H1 (cell line): ENCODE measurements around the gene OLFML2B. TPM values are rescaled to one million over a fixed set of nuclear protein-coding genes. Genes with fewer than 3 reads are reported as not detected.

Experiments
- CTCF ChIA-PET: fragments of 300-600 bp; sonication (Branson Sonifier 250); formaldehyde crosslinking; loops from one replicate; lab custom pipeline; 2021; ENCODE audit not compliant: partially characterized antibody; lab: Charles Lee
- POLR2A ChIA-PET: fragments of 300-600 bp; sonication (Branson Sonifier 250); formaldehyde crosslinking; loops from one replicate; lab custom pipeline; 2021; ENCODE audit warnings: inconsistent platforms; ENCODE audit not compliant: partially characterized antibody; lab: Charles Lee
- DNase-seq, 2 experiments: peaks; one replicate each; pipeline versions ENCODE4 v3.0.0 to v3.0.0-alpha.2; 2010 to 2022; ENCODE audit warnings: low spot score in 2 of 2, low read depth in 1 of 2, mixed read lengths in 1 of 2
- FAIRE-seq: peaks from 2 replicates; lab custom pipeline; 2011; peaks lifted over from hg19 to GRCh38; lab: Jason Lieb, UNC
- H2AFZ ChIP-seq: 2 replicates; pipeline ENCODE4 v1.8.1; 2012; ENCODE audit warnings: low read length, inconsistent platforms
- H2AK5ac ChIP-seq: 2 replicates; pipeline ENCODE4 v1.6.1; 2013; ENCODE audit warnings: low read depth, low read length
- H2BK120ac ChIP-seq: replicated peaks from 2 replicates; pipeline ENCODE3; 2013; ENCODE audit warnings: low read depth, low read length, inconsistent platforms
- H2BK12ac ChIP-seq: 2 replicates; pipeline ENCODE4 v1.6.1; 2013; ENCODE audit warnings: low read depth, low read length
- H2BK15ac ChIP-seq: 2 replicates; pipeline ENCODE4 v1.6.1; 2013; ENCODE audit warnings: low read length
- H2BK20ac ChIP-seq: 2 replicates; pipeline ENCODE4 v1.6.1; 2013; ENCODE audit warnings: low read length
- H2BK5ac ChIP-seq: 2 replicates; pipeline ENCODE4 v1.6.1; 2013; ENCODE audit warnings: low read depth, low read length
- H3K14ac ChIP-seq: 2 replicates; pipeline ENCODE4 v1.6.1; 2013; ENCODE audit warnings: inconsistent platforms; ENCODE audit not compliant: insufficient read length
- H3K18ac ChIP-seq: 2 replicates; pipeline ENCODE4 v1.6.1; 2013; ENCODE audit warnings: low read length; ENCODE audit errors: extremely low read depth
- H3K23ac ChIP-seq: 2 replicates; pipeline ENCODE4 v1.6.1; 2013; ENCODE audit warnings: inconsistent platforms; ENCODE audit not compliant: insufficient read length
- H3K23me2 ChIP-seq: 2 replicates; pipeline ENCODE4 v1.6.1; 2013; ENCODE audit warnings: low read depth, low read length
- H3K27ac ChIP-seq: 2 replicates; pipeline ENCODE4 v1.6.1; 2011; ENCODE audit warnings: low read depth, low read length, inconsistent platforms
- H3K27me3 ChIP-seq, 4 experiments: replicated peaks in 1 of 4; 1 replicate in 1 of 4; 2 replicates in 3 of 4; pipeline versions ENCODE4 v1.6.1 to v1.8.1; 2011 to 2013; ENCODE audit warnings: low read length in 3 of 4, mild to moderate bottlenecking in 3 of 4, inconsistent platforms in 2 of 4, mixed read lengths in 2 of 4, moderate library complexity in 1 of 4; ENCODE audit not compliant: control insufficient read depth in 3 of 4, insufficient read depth in 3 of 4; ENCODE audit errors: extremely low read depth in 1 of 4
- H3K36me3 ChIP-seq, 4 experiments: 2 replicates each; pipeline versions ENCODE4 v1.6.1 to v1.8.1; 2011 to 2013; ENCODE audit warnings: mild to moderate bottlenecking in 4 of 4, low read length in 3 of 4, moderate library complexity in 2 of 4, control low read depth in 1 of 4, inconsistent platforms in 1 of 4; ENCODE audit not compliant: insufficient read depth in 4 of 4, control insufficient read depth in 2 of 4
- H3K4ac ChIP-seq: replicated peaks from 2 replicates; pipeline ENCODE3; 2013; ENCODE audit warnings: low read length, low read depth, mixed read lengths, inconsistent platforms; ENCODE audit not compliant: insufficient read length
- H3K4me1 ChIP-seq, 4 experiments: replicated peaks in 1 of 4; 1 replicate in 1 of 4; 2 replicates in 3 of 4; pipeline versions ENCODE4 v1.6.1 to v1.8.1; 2011 to 2013; ENCODE audit warnings: low read length in 3 of 4, inconsistent platforms in 2 of 4, mixed read lengths in 1 of 4; ENCODE audit not compliant: insufficient read depth in 4 of 4, control insufficient read depth in 3 of 4
- H3K4me2 ChIP-seq, 2 experiments: 2 replicates each; pipeline versions ENCODE4 v1.6.1 to v1.8.1; 2011 to 2013; ENCODE audit warnings: low read depth in 2 of 2, low read length in 2 of 2, control low read depth in 1 of 2, inconsistent platforms in 1 of 2, mild to moderate bottlenecking in 1 of 2; ENCODE audit not compliant: insufficient read depth in 1 of 2
- H3K4me3 ChIP-seq, 4 experiments: fragments of 200-600, 300-600 bp in 1 of 4; sonication (generic), shearing (Covaris generic), sonication (Bioruptor Twin) in 1 of 4; 2 replicates each; pipeline versions ENCODE4 v1.5.1 to v1.8.1; 2011 to 2016; ENCODE audit warnings: low read length in 4 of 4, low read depth in 3 of 4, control low read depth in 2 of 4, inconsistent platforms in 2 of 4, mild to moderate bottlenecking in 2 of 4, mixed read lengths in 1 of 4, moderate library complexity in 1 of 4; ENCODE audit not compliant: insufficient read depth in 2 of 4; ENCODE audit errors: extremely low read depth in 1 of 4
- H3K56ac ChIP-seq: replicated peaks from 2 replicates; pipeline ENCODE3; 2013; ENCODE audit warnings: low read depth, mild to moderate bottlenecking, mixed read lengths, low read length, inconsistent platforms; ENCODE audit not compliant: insufficient read length
- H3K79me1 ChIP-seq: 2 replicates; pipeline ENCODE4 v1.6.1; 2013; ENCODE audit warnings: low read depth, low read length, control low read depth
- H3K79me2 ChIP-seq, 2 experiments: 2 replicates each; pipeline versions ENCODE4 v1.6.1 to v1.8.1; 2012 to 2013; ENCODE audit warnings: low read length in 2 of 2, mild to moderate bottlenecking in 2 of 2, inconsistent platforms in 1 of 2; ENCODE audit not compliant: insufficient read depth in 2 of 2, control insufficient read depth in 1 of 2
- H3K9ac ChIP-seq, 4 experiments: replicated peaks in 1 of 4; 1 replicate in 1 of 4; 2 replicates in 3 of 4; pipeline versions ENCODE4 v1.6.1 to v1.8.1; 2011 to 2013; ENCODE audit warnings: low read depth in 3 of 4, low read length in 3 of 4, control low read depth in 2 of 4, mild to moderate bottlenecking in 2 of 4, moderate library complexity in 2 of 4, inconsistent platforms in 1 of 4; ENCODE audit errors: extremely low read depth in 1 of 4
- H3K9me3 ChIP-seq, 2 experiments: 2 replicates each; pipeline versions ENCODE4 v1.6.1 to v1.8.1; 2012 to 2013; ENCODE audit warnings: mild to moderate bottlenecking in 2 of 2, moderate library complexity in 2 of 2, control low read depth in 1 of 2, inconsistent platforms in 1 of 2, low read depth in 1 of 2, low read length in 1 of 2, mixed read lengths in 1 of 2; ENCODE audit not compliant: insufficient read depth in 2 of 2
- H4K20me1 ChIP-seq, 2 experiments: replicated peaks in 1 of 2; 2 replicates each; pipeline versions ENCODE3 to v1.8.1; 2011 to 2013; ENCODE audit warnings: inconsistent platforms in 2 of 2, low read length in 2 of 2, mild to moderate bottlenecking in 1 of 2; ENCODE audit not compliant: insufficient read depth in 2 of 2, control insufficient read depth in 1 of 2
- H4K5ac ChIP-seq: 2 replicates; pipeline ENCODE4 v1.6.1; 2013; ENCODE audit warnings: low read length, low read depth, mixed read lengths, inconsistent platforms; ENCODE audit not compliant: insufficient read length
- H4K8ac ChIP-seq: 2 replicates; pipeline ENCODE4 v1.8.0; 2013; ENCODE audit warnings: mild to moderate bottlenecking, moderate library complexity, low read length, inconsistent platforms; ENCODE audit not compliant: insufficient read depth; ENCODE audit errors: extremely low read depth
- H4K91ac ChIP-seq: replicated peaks from 2 replicates; pipeline ENCODE3; 2013; ENCODE audit warnings: low read length, mixed read lengths, inconsistent platforms; ENCODE audit not compliant: insufficient read length
- CEBPB ChIP-seq: IDR thresholded peaks from 2 replicates; pipeline ENCODE4 v1.6.1; 2012; ENCODE audit warnings: low read depth, low read length
- CTBP2 ChIP-seq: IDR thresholded peaks from 2 replicates; pipeline ENCODE4 v1.7.0; 2011; ENCODE audit warnings: borderline replicate concordance, mild to moderate bottlenecking, moderate library complexity, mixed read lengths, low read length; ENCODE audit not compliant: insufficient read depth, insufficient read length
- KDM5A ChIP-seq: fragments of 200-600 bp; IDR thresholded peaks from 2 replicates; pipeline ENCODE4 v1.7.1; 2012; ENCODE audit warnings: mild to moderate bottlenecking, low read length, inconsistent platforms, mixed read lengths
- RXRA ChIP-seq: IDR thresholded peaks from 2 replicates; pipeline ENCODE4 v1.6.1; 2011; ENCODE audit warnings: low read depth, mild to moderate bottlenecking, low read length, moderate library complexity; ENCODE audit not compliant: insufficient read depth
- SRF ChIP-seq: IDR thresholded peaks from 2 replicates; pipeline ENCODE4 v1.6.1; 2011; ENCODE audit warnings: mild to moderate bottlenecking, low read depth, low read length, moderate library complexity
- WGBS, 2 experiments: shearing (Covaris generic) in 1 of 2; methylation state at CpG; one replicate each; pipeline versions ENCODE4 v1.1.6 to v1.1.7; 2013 to 2015; ENCODE audit warnings: low lambda C conversion rate in 2 of 2, mixed read lengths in 2 of 2, inconsistent platforms in 1 of 2, low coverage in 1 of 2, missing lambda C conversion rate in 1 of 2; ENCODE audit not compliant: insufficient replicate concordance in 2 of 2, insufficient coverage in 1 of 2, insufficient read length in 1 of 2; ENCODE audit errors: extremely low coverage in 1 of 2, missing lambda C conversion rate in 1 of 2; 5-methylcytosine and 5-hydroxymethylcytosine counted together
- polyA plus RNA-seq, 7 experiments: library from polyadenylated mRNA; depleted of rRNA in 3 of 7; stranded (reverse) in 5 of 7; unstranded in 2 of 7; fragments of >200 nt in 5 of 7; fragments of 200-250 nt in 2 of 7; gene quantifications; 1 replicate in 5 of 7; 2 replicates in 1 of 7; 4 replicates in 1 of 7; pipeline versions ENCODE4 v1.2.1 to v1.2.3, GENCODE V29; 2011 to 2013; ENCODE audit warnings: missing spikeins in 2 of 7, mixed read lengths in 2 of 7
- total RNA-seq: library from RNA; stranded (reverse); fragmentation: NEBNext Ultra II Directional; extraction: Animal tissue kit (Norgen Biotek cat#: 25700); gene quantifications from 2 replicates; pipeline ENCODE4 v1.2.1, GENCODE V29; 2021

OLFML2B gene
- total and polyA plus RNA-seq, 2 of the 8 experiments (the other 6 are each of a cell fraction or from before 2014, with no cell fraction given) = 6.5 to 10.4 TPM

GRCh38 chr1:161982507-161982895 is 41.2 kb downstream of the OLFML2B start:
- Histone ChIP-seq H3K23ac (no peak overlapping the region), H2BK12ac (no peak overlapping the region), H3K9ac (no peak overlapping the region), H2BK20ac (no peak overlapping the region), H4K91ac (no peak overlapping the region), H2BK15ac (no peak overlapping the region), H4K20me1 (no peaks in the 10 kb centered on the region), H3K14ac (no peak overlapping the region), H3K9me3 (peaks cover 2 to 4% of the 10 kb centered on the region in 2 experiments; a peak in 2 of 4 replicates), H3K56ac (no peak overlapping the region), H3K4me2 (no peak overlapping the region), H2AK5ac (no peak overlapping the region), H3K36me3 (no peaks in the 10 kb centered on the region), H2BK5ac (no peak overlapping the region), H3K23me2 (no peaks in the 10 kb centered on the region; the same call in 1 of the 2 replicates), H3K4ac (no peak overlapping the region), H4K8ac (no peak overlapping the region), H3K18ac (no peak overlapping the region; the same call in 1 of the 2 replicates), H3K27ac (no peak overlapping the region), H2BK120ac (no peak overlapping the region), H3K4me3 (no peak overlapping the region), H2AFZ (no peak overlapping the region), H3K79me1 (no peaks in the 10 kb centered on the region), H3K4me1 (no peaks in the 10 kb centered on the region), H3K79me2 (no peaks in the 10 kb centered on the region), H4K5ac (no peak overlapping the region), H3K27me3 (no peaks in the 10 kb centered on the region; a peak in 1 of 7 replicates)
- TF ChIP-seq RXRA (no peak), CEBPB (no peak), CTBP2 (no peak), SRF (no peak), KDM5A (no peak)
- no peak for FAIRE-seq
- CTCF ChIA-PET = interaction anchor here (0.6 to 2.5 kb wide), 3 partner anchors 9 to 1766 kb away, joined by 4 to 7 read pairs (median 6); no protein-coding TSS in a partner anchor
- POLR2A ChIA-PET = interaction anchor here (0.9 to 1.6 kb wide), 2 partner anchors 17 to 41 kb away, joined by 3 read pairs; partner anchors contain the start of gene OLFML2B
- WGBS, 2 experiments = 83% methylated on average over 5 of the region's 5 CpGs; no CpG with 5 or more reads in 1 of the 2 experiments
- DNase-seq = no peak
